Fibroblast of lung (primary cell): ENCODE data around the gene PSMD13. TPM values are rescaled to one million over a fixed set of nuclear protein-coding genes. Genes with fewer than 3 reads are reported as not detected.
A peak's percentile ranks its signal among the peaks of the same experiment; 100 is the strongest.

ENCODE experiments used
- DNase-seq, 2 donors: peaks; one replicate each; pipeline versions ENCODE4 v3.0.0 to v3.0.0-alpha.2; 2010; ENCODE audit warnings: low read depth in 2 of 2
- H2AFZ ChIP-seq: 2 replicates; pipeline ENCODE4 v1.5.1; 2012; ENCODE audit warnings: low read length, control low read depth, inconsistent platforms
- H3K27ac ChIP-seq: 2 replicates; pipeline ENCODE4 v1.5.1; 2011; ENCODE audit warnings: low read length, control low read depth; ENCODE audit not compliant: insufficient read depth
- H3K27me3 ChIP-seq: 2 replicates; pipeline ENCODE4 v1.5.1; 2011; ENCODE audit warnings: mild to moderate bottlenecking, low read length; ENCODE audit not compliant: control insufficient read depth, insufficient read depth
- H3K36me3 ChIP-seq: 2 replicates; pipeline ENCODE4 v1.5.1; 2011; ENCODE audit warnings: low read length; ENCODE audit not compliant: control insufficient read depth, insufficient read depth
- H3K4me1 ChIP-seq: 2 replicates; pipeline ENCODE4 v1.5.1; 2011; ENCODE audit warnings: low read length; ENCODE audit not compliant: control insufficient read depth, insufficient read depth; ENCODE audit errors: extremely low read depth
- H3K4me2 ChIP-seq: 2 replicates; pipeline ENCODE4 v1.5.1; 2011; ENCODE audit warnings: low read length, control low read depth; ENCODE audit not compliant: insufficient read depth; ENCODE audit errors: extremely low read depth
- H3K4me3 ChIP-seq, 4 experiments: fragments of 200-600 bp in 1 of 4; sonication (generic) in 1 of 4; replicated peaks in 1 of 4; 2 replicates each; pipeline ENCODE4 v1.5.1; 2011 to 2016; ENCODE audit warnings: low read length in 4 of 4, low read depth in 3 of 4, mild to moderate bottlenecking in 3 of 4, control low read depth in 2 of 4, inconsistent platforms in 1 of 4, mixed read lengths in 1 of 4; ENCODE audit not compliant: insufficient read depth in 1 of 4; ENCODE audit errors: control extremely low read depth in 1 of 4
- H3K79me2 ChIP-seq: 2 replicates; pipeline ENCODE4 v1.5.1; 2012; ENCODE audit warnings: mild to moderate bottlenecking, low read length, inconsistent platforms; ENCODE audit not compliant: control insufficient read depth, insufficient read depth
- H3K9ac ChIP-seq: 2 replicates; pipeline ENCODE4 v1.5.1; 2011; ENCODE audit warnings: mild to moderate bottlenecking, low read length, control low read depth; ENCODE audit not compliant: insufficient read depth
- H3K9me3 ChIP-seq: 2 replicates; pipeline ENCODE4 v1.5.1; 2012; ENCODE audit warnings: low read depth, low read length; ENCODE audit not compliant: control insufficient read depth, insufficient read depth
- H4K20me1 ChIP-seq: 2 replicates; pipeline ENCODE4 v1.5.1; 2011; ENCODE audit warnings: low read length; ENCODE audit not compliant: control insufficient read depth, insufficient read depth; ENCODE audit errors: extremely low read depth
- CTCF ChIP-seq, 2 donors: IDR thresholded peaks in 1 of 2; conservative IDR thresholded peaks in 1 of 2; 1 replicate in 1 of 2; 2 replicates in 1 of 2; pipeline ENCODE4 v1.5.1; 2011 to 2012; ENCODE audit warnings: low read length in 2 of 2, control low read depth in 1 of 2, inconsistent platforms in 1 of 2, low read depth in 1 of 2, mild to moderate bottlenecking in 1 of 2
- EZH2 ChIP-seq: IDR thresholded peaks from 2 replicates; pipeline ENCODE4 v1.5.1; 2012; ENCODE audit warnings: low read length, control low read depth, mild to moderate bottlenecking; ENCODE audit errors: missing control alignments
- polyA plus RNA-seq, 2 donors: library from polyadenylated mRNA; depleted of rRNA in 1 of 2; stranded (reverse) in 1 of 2; unstranded in 1 of 2; fragments of >200 nt; gene quantifications; 2 replicates each; pipeline ENCODE4 v1.2.1, GENCODE V29; 2011 to 2012; ENCODE audit warnings: missing spikeins in 1 of 2
- total RNA-seq: library from RNA; depleted of rRNA; stranded (reverse); fragments of >200 nt; gene quantifications from 2 replicates; pipeline ENCODE4 v1.2.1, GENCODE V29; 2014

The PSMD13 gene
- total and polyA plus RNA-seq, 2 donors (not counting 1 experiment from before 2014, with no cell fraction given), result 106 to 147 TPM

GRCh38 chr11:208917-209260, 27.9 kb upstream of the PSMD13 start:
- DNase-seq, result no peak
- Histone ChIP-seq H3K4me3 (peak overlapping the region; percentile 71 to 96 (median 74)), H3K27ac (peak overlapping the region; percentile 96), H2AFZ (no peak overlapping the region), H3K9ac (peak overlapping the region; percentile 97), H3K79me2 (peaks cover 72% of the 10 kb centered on the region), H4K20me1 (no peaks in the 10 kb centered on the region), H3K9me3 (no peaks in the 10 kb centered on the region), H3K36me3 (peaks cover 42% of the 10 kb centered on the region), H3K27me3 (no peaks in the 10 kb centered on the region), H3K4me1 (peaks cover 25% of the 10 kb centered on the region), H3K4me2 (peak overlapping the region; percentile 98)
- TF ChIP-seq CTCF (conservative IDR thresholded peaks at IDR 0.05 in 1 of 2, IDR thresholded peaks at IDR 0.05 in 1 of 2; ENCODE audit: low read depth in 1 of 2, low read length in 2 of 2), result no peak
- no peak for TF ChIP-seq EZH2

- H3K4me2 ChIP-seq, result peak overlapping the region; percentile 98
- DNase-seq, result peak in 1 of 2 donors; percentile 25
- H3K9ac ChIP-seq, result peak overlapping the region; percentile 97
- peak overlapping the region; percentile 96 for H3K27ac ChIP-seq
- no peaks in the 10 kb centered on the region for H4K20me1 ChIP-seq
- peaks cover 25% of the 10 kb centered on the region for H3K4me1 ChIP-seq
- no peak overlapping the region for H2AFZ ChIP-seq
- peaks cover 42% of the 10 kb centered on the region for H3K36me3 ChIP-seq
- H3K9me3 ChIP-seq, result no peaks in the 10 kb centered on the region
- TF ChIP-seq CTCF (conservative IDR thresholded peaks at IDR 0.05 in 1 of 2, IDR thresholded peaks at IDR 0.05 in 1 of 2; ENCODE audit: low read depth in 1 of 2, low read length in 2 of 2) (no peak), EZH2 (no peak)
- H3K27me3 ChIP-seq, result no peaks in the 10 kb centered on the region
- H3K79me2 ChIP-seq, result peaks cover 66% of the 10 kb centered on the region
- H3K4me3 ChIP-seq, result peak overlapping the region; percentile 71 to 96 (median 74)
Measured at GRCh38 chr11:209275-210121, 27.3 kb upstream of the PSMD13 start.

GRCh38 chr11:210122-210802, 26.5 kb upstream of the PSMD13 start:
- no peak for TF ChIP-seq EZH2
- no peak for TF ChIP-seq CTCF (conservative IDR thresholded peaks at IDR 0.05 in 1 of 2, IDR thresholded peaks at IDR 0.05 in 1 of 2; ENCODE audit: low read depth in 1 of 2, low read length in 2 of 2)
- no peaks in the 10 kb centered on the region for H4K20me1 ChIP-seq
- peak overlapping the region; percentile 98 for H3K4me2 ChIP-seq
- H3K4me3 ChIP-seq, result peak overlapping the region; percentile 71 to 96 (median 74)
- peaks cover 42% of the 10 kb centered on the region for H3K36me3 ChIP-seq
- H3K27ac ChIP-seq, result peak overlapping the region; percentile 96
- H3K79me2 ChIP-seq, result peaks cover 59% of the 10 kb centered on the region
- peaks cover 25% of the 10 kb centered on the region for H3K4me1 ChIP-seq
- H2AFZ ChIP-seq, result no peak overlapping the region
- no peaks in the 10 kb centered on the region for H3K27me3 ChIP-seq
- H3K9ac ChIP-seq, result peak overlapping the region; percentile 97
- no peaks in the 10 kb centered on the region for H3K9me3 ChIP-seq
- DNase-seq, result peak; percentile 40 to 85
